ENCODE results near the gene UBE2E2.

The UBE2E2 gene

GRCh38 chr3:23450051-23450450, 246.9 kb downstream of the UBE2E2 start:
- TF ChIP-seq, protein P1, sequence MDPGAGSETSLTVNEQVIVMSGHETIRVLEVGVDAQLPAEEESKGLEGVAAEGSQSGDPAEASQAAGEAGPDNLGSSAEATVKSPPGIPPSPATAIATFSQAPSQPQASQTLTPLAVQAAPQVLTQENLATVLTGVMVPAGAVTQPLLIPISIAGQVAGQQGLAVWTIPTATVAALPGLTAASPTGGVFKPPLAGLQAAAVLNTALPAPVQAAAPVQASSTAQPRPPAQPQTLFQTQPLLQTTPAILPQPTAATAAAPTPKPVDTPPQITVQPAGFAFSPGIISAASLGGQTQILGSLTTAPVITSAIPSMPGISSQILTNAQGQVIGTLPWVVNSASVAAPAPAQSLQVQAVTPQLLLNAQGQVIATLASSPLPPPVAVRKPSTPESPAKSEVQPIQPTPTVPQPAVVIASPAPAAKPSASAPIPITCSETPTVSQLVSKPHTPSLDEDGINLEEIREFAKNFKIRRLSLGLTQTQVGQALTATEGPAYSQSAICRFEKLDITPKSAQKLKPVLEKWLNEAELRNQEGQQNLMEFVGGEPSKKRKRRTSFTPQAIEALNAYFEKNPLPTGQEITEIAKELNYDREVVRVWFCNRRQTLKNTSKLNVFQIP (CRISPR knock-in tag; IDR thresholded peaks at IDR 0.05; ENCODE audit: borderline replicate concordance, low read depth), result no peak
- no peak for TF ChIP-seq ZNF565 (CRISPR knock-in tag; conservative IDR thresholded peaks at IDR 0.05; ENCODE audit: low read depth)
- TF ChIP-seq, protein P2, sequence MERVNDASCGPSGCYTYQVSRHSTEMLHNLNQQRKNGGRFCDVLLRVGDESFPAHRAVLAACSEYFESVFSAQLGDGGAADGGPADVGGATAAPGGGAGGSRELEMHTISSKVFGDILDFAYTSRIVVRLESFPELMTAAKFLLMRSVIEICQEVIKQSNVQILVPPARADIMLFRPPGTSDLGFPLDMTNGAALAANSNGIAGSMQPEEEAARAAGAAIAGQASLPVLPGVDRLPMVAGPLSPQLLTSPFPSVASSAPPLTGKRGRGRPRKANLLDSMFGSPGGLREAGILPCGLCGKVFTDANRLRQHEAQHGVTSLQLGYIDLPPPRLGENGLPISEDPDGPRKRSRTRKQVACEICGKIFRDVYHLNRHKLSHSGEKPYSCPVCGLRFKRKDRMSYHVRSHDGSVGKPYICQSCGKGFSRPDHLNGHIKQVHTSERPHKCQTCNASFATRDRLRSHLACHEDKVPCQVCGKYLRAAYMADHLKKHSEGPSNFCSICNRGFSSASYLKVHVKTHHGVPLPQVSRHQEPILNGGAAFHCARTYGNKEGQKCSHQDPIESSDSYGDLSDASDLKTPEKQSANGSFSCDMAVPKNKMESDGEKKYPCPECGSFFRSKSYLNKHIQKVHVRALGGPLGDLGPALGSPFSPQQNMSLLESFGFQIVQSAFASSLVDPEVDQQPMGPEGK (CRISPR knock-in tag; IDR thresholded peaks at IDR 0.05; ENCODE audit: borderline replicate concordance), result no peak
- TF ChIP-seq ZNF8 (CRISPR knock-in tag; IDR thresholded peaks at IDR 0.05), result no peak
- no peak for TF ChIP-seq ZNF70 (CRISPR knock-in tag; IDR thresholded peaks at IDR 0.05)
- no peak for TF ChIP-seq SNAI2 (CRISPR knock-in tag; IDR thresholded peaks at IDR 0.05)
- no peak for TF ChIP-seq RARB (CRISPR knock-in tag; IDR thresholded peaks at IDR 0.05)
- no peak for TF ChIP-seq TOX (CRISPR knock-in tag; IDR thresholded peaks at IDR 0.05; ENCODE audit: borderline replicate concordance)
- ATAC-seq, result no peak

DNA sequence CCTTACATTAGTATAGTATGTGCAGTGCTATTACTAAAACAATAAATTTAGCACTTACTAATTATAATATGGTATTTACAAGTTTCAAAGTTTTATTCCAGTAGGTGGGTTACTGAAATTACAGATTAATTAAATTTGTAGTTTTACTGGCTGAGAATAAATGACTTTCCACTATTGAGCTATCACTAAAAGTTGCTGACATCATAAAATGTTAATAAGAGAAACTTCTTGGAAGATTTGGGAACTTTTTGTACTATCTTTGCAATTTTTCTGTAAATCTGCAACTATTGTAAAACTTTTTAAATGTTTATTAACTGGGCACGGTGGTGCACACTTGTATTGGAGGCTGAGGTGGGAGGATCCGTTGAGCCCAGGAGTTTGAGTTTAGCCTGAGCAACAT, 247.7 kb downstream of the UBE2E2 start:
- no peak for TF ChIP-seq ZFP3 (CRISPR knock-in tag; IDR thresholded peaks at IDR 0.05)
- no peak for TF ChIP-seq ESRRG (CRISPR knock-in tag; IDR thresholded peaks at IDR 0.05)
- no peak for TF ChIP-seq ZC3H10 (CRISPR knock-in tag; IDR thresholded peaks at IDR 0.05)
- no peak for TF ChIP-seq ZNF8 (CRISPR knock-in tag; IDR thresholded peaks at IDR 0.05)
- TF ChIP-seq OSR1 (CRISPR knock-in tag; IDR thresholded peaks at IDR 0.05), result no peak
- TF ChIP-seq BACH2 (CRISPR knock-in tag; IDR thresholded peaks at IDR 0.05; ENCODE audit: borderline replicate concordance), result no peak
- TF ChIP-seq CSDC2 (CRISPR knock-in tag; IDR thresholded peaks at IDR 0.05), result no peak
- no peak for TF ChIP-seq ZNF70 (CRISPR knock-in tag; IDR thresholded peaks at IDR 0.05)
- TF ChIP-seq ISL1 (CRISPR knock-in tag; IDR thresholded peaks at IDR 0.05), result no peak
- TF ChIP-seq, protein P3, sequence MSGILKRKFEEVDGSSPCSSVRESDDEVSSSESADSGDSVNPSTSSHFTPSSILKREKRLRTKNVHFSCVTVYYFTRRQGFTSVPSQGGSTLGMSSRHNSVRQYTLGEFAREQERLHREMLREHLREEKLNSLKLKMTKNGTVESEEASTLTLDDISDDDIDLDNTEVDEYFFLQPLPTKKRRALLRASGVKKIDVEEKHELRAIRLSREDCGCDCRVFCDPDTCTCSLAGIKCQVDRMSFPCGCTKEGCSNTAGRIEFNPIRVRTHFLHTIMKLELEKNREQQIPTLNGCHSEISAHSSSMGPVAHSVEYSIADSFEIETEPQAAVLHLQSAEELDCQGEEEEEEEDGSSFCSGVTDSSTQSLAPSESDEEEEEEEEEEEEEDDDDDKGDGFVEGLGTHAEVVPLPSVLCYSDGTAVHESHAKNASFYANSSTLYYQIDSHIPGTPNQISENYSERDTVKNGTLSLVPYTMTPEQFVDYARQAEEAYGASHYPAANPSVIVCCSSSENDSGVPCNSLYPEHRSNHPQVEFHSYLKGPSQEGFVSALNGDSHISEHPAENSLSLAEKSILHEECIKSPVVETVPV (CRISPR knock-in tag; IDR thresholded peaks at IDR 0.05), result no peak
- TF ChIP-seq, protein P2 (CRISPR knock-in tag; IDR thresholded peaks at IDR 0.05; ENCODE audit: borderline replicate concordance), result no peak
- TF ChIP-seq, protein P4, sequence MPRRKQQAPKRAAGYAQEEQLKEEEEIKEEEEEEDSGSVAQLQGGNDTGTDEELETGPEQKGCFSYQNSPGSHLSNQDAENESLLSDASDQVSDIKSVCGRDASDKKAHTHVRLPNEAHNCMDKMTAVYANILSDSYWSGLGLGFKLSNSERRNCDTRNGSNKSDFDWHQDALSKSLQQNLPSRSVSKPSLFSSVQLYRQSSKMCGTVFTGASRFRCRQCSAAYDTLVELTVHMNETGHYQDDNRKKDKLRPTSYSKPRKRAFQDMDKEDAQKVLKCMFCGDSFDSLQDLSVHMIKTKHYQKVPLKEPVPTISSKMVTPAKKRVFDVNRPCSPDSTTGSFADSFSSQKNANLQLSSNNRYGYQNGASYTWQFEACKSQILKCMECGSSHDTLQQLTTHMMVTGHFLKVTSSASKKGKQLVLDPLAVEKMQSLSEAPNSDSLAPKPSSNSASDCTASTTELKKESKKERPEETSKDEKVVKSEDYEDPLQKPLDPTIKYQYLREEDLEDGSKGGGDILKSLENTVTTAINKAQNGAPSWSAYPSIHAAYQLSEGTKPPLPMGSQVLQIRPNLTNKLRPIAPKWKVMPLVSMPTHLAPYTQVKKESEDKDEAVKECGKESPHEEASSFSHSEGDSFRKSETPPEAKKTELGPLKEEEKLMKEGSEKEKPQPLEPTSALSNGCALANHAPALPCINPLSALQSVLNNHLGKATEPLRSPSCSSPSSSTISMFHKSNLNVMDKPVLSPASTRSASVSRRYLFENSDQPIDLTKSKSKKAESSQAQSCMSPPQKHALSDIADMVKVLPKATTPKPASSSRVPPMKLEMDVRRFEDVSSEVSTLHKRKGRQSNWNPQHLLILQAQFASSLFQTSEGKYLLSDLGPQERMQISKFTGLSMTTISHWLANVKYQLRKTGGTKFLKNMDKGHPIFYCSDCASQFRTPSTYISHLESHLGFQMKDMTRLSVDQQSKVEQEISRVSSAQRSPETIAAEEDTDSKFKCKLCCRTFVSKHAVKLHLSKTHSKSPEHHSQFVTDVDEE (CRISPR knock-in tag; IDR thresholded peaks at IDR 0.05), result no peak
- TF ChIP-seq PPARA (CRISPR knock-in tag; IDR thresholded peaks at IDR 0.05; ENCODE audit: borderline replicate concordance), result no peak
- no peak for TF ChIP-seq TOX (CRISPR knock-in tag; IDR thresholded peaks at IDR 0.05; ENCODE audit: borderline replicate concordance)
- no peak for ATAC-seq

DNA sequence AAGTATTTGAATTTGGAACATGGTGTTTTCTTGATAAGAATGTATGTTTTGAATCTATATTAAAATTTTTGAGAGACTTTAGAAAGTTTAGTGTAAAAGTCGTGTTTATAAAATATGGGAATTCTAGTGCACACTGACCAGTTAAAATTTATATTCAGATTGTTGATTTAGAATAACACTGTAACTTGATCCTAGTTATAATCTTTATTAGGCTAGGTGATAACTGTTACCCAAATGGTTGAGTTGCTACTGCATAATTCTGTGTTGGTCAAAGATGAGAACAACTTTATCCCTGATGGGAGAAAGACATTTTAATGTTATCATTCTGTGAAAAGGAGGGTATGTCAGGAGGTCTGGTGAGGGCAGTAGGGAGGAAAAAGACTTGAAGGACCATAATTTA, 249.3 kb downstream of the UBE2E2 start:
- TF ChIP-seq ZNF8 (CRISPR knock-in tag; IDR thresholded peaks at IDR 0.05), result no peak
- no peak for TF ChIP-seq BACH2 (CRISPR knock-in tag; IDR thresholded peaks at IDR 0.05; ENCODE audit: borderline replicate concordance)
- TF ChIP-seq CSDC2 (CRISPR knock-in tag; IDR thresholded peaks at IDR 0.05), result no peak
- TF ChIP-seq ZFP3 (CRISPR knock-in tag; IDR thresholded peaks at IDR 0.05), result no peak
- TF ChIP-seq ZC3H10 (CRISPR knock-in tag; IDR thresholded peaks at IDR 0.05), result no peak
- TF ChIP-seq ZNF565 (CRISPR knock-in tag; conservative IDR thresholded peaks at IDR 0.05; ENCODE audit: low read depth), result no peak
- TF ChIP-seq, protein P2 (CRISPR knock-in tag; IDR thresholded peaks at IDR 0.05; ENCODE audit: borderline replicate concordance), result no peak
- TF ChIP-seq PPARA (CRISPR knock-in tag; IDR thresholded peaks at IDR 0.05; ENCODE audit: borderline replicate concordance), result no peak
- TF ChIP-seq GLIS3 (CRISPR knock-in tag; IDR thresholded peaks at IDR 0.05), result no peak
- TF ChIP-seq TCF4 (CRISPR knock-in tag; IDR thresholded peaks at IDR 0.05; ENCODE audit: borderline replicate concordance), result no peak
- ATAC-seq, result no peak
